ENCODE measurements around the gene PPP1R14B.
A peak's percentile ranks its signal among the peaks of the same experiment; 100 is the strongest.

GRCh38 chr11:64285885-64286800 is 39.4 kb upstream of the PPP1R14B start:
- TF ChIP-seq CTCF (IDR thresholded peaks at IDR 0.05; ENCODE audit: low read length) (peak; percentile 60), EZH2phosphoT487 (IDR thresholded peaks at IDR 0.05; ENCODE audit: low read length) (no peak)

Data from MM.1S (cell line).